ENCODE results near the gene RRAD.

The RRAD gene

GRCh38 chr16:66914541-66914940 is 10.8 kb downstream of the RRAD start:
- no peak for DNase-seq

DNA sequence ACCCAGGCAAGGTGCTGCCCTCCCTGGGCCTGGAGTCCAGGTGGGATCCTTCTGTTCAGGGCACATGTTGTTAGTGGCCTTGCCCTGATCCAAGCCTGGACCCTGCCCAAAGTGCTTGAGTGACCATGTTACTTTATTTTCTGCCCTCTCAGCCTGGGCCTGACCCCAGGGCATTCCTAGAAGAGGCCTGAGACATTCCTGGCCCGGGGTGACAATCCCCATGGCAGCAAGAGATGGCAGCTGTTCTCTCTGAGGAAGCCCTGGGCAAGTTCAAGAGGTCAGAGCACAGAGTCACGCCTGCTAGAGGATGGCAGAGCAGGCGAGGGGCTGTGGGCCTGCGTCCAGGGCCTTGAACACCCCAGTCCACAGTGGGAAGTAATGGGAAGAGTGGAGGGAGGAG is 11.6 kb downstream of the RRAD start:
- no peak for DNase-seq

- no peak for DNase-seq
Observed at GRCh38 chr16:66913081-66913480, 12.3 kb downstream of the RRAD start.

GRCh38 chr16:66911801-66912200 is 13.5 kb downstream of the RRAD start:
- no peak for DNase-seq

DNA sequence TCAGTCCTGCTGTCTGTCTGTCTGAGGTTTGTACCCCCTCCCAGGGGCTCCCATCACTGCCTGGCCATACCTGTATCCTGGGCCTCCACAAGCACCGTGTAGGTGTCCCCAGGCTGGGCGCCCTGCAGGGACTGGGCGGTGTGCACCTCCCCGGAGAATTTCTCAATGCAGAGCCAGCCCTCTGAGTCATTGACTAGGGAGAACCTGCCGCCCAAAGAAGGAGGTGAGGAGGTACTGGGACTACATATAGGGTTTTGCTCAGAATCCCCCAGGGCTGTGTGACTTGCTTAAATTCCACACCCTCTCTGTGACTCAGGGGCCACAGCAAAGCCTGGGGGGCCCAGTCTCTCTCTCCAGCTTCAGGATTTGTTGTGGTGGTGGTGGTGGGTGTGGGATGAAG is 14.2 kb downstream of the RRAD start:
- DNase-seq: no peak

DNA sequence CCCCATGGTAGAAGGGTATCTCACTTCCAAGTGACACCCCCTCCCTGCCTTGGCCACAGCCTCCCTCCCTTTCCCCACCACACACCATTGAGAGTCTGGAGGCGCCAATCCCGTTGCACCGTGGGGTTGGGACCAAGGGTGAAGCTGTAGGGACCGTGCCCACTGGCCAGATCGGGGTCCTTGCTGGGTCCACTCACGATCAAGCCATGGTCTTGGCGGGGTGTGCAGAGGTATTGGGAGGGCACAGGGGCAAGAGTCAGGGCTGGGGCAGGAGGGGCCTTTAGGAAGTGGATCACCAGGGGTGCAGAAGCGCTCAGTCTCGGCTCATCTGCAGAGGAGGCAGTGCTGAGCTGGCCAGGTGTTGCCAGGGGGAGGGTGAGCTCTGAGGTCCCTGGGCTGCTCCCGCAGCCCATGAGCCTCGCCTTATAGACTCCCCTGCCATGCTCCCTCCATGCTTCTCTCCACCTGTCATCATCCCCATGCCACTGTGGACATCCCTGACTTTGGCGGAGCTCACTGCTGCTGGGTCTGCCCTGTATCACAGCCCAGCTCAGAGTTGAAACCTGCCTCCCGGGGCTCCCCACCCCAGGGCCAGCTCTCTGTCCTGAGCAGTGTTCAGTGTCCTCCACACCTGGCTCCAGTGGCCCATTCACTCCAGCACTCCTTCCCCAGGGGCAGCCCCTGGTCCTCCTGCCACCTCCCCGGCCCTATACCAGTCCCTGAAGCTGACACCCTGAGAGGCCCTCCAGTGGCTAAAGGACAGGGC is 15.0 kb downstream of the RRAD start:
- no peak for DNase-seq

- DNase-seq: no peak
Observed at GRCh38 chr16:66908762-66909559, 16.4 kb downstream of the RRAD start.

DNA sequence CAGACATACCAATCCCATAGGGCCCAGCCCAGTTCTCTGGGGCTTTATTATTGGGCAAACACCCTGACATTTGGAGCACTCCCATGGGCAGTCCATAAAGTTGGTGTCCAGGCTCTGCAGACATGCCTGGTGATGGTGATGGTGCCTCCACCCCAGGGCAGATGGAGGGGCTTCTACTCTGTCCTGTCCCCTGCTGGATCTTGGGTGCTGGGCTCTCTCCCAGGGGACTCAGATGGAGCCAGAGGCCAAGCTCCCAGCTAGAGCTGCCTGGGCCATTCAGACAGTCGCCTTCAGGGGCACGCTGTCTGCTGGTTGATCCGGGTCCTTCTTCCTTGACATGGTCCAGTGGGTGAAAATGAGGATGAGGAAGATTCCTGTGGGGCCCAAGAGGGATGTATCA is 17.2 kb downstream of the RRAD start:
- DNase-seq: no peak

DNA sequence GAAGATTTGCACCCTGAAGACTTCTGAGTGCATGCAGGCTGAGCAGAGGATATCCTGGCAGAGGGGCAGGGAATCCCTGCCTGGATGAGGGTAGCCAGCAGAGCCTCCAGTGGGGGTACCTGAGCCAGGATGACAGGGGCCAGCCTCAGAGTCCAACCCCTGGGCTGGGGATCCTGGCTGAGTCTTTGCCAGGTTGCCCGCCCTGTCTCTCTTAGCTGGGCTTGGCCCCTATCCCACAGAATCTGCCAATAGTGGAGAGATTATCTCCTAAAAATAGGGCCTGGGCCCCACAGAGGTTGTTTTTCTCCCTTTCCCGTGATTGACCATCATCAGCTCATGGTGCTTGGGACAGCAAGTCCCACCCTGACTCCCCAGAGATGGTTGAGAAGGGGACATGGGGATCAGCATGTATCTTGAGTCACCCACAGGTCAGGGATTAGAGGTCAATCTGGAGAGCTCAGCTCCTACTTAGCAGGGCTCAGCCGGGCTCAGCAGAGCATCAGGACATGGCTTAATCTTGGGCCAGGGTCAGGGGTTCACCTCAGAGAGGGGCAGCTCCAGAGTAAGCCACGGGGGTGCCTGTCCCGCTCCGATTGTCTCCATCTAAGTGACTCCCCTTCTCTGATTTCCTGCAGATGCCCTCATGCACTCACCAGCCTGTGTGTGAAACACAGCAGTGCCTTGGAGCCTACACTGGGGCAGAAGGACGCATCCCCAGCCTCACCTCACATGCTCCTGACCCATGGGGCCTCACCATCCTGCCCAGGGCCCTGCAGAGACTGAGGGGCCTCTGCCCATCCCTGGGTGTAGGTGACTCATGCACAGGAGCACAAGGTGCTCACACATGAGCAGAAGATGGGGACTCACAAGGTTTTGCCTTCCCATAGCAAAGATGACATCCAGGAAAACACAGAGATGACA is 18.2 kb downstream of the RRAD start:
- DNase-seq: no peak

- DNase-seq: no peak
Observed at GRCh38 chr16:66905633-66906539, 19.4 kb downstream of the RRAD start.

GRCh38 chr16:66904846-66905632 is 20.3 kb downstream of the RRAD start:
- no peak for DNase-seq

- no peak for DNase-seq
Observed at GRCh38 chr16:66904428-66904845, 20.9 kb downstream of the RRAD start.

- no peak for DNase-seq
Observed at GRCh38 chr16:66903544-66904427, 21.5 kb downstream of the RRAD start.

DNA sequence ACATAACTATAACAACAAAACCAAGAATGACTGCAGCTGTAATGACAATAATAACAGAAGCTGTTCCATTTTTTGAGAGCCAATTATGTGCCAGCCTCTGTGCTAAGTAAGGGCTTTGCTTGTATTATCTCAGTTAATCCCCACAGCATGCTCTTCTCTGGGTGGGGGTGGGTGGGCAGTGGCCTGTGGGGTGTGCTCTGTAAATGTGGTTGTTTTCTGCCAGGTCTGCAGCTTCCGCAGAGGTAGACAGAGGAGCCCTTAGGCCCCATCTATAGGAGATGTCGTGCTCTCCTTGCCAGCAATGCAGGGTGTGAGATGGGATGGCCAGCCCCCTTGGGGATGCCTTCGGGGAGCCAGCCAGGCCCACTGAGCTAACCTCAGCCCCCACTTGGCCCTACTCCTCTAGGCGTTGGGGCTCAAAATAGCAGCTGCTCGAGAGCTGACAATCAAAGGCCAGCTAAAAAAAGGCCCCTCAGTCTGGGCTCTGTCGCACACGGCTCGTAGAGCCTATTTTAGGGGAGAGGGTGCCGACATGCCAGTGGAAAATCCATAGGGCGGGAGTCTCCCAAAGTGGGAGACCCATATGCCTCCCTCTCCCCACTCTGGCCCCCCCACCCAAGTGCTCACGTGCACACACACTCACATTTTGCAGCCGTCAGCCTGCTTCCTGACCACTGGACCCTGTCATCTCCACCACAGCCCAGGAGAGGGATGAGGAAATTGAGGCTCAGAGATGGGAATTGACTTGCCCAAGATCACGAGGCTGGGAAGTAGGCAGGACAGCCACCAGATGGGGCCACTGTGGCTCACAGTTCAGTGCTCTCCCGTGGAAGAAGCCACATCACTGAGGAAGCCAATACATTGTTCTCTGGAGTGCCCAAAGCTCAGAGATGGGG is 22.4 kb downstream of the RRAD start:
- no peak for DNase-seq

GRCh38 chr16:66901626-66902025 is 23.7 kb downstream of the RRAD start:
- no peak for DNase-seq

DNA sequence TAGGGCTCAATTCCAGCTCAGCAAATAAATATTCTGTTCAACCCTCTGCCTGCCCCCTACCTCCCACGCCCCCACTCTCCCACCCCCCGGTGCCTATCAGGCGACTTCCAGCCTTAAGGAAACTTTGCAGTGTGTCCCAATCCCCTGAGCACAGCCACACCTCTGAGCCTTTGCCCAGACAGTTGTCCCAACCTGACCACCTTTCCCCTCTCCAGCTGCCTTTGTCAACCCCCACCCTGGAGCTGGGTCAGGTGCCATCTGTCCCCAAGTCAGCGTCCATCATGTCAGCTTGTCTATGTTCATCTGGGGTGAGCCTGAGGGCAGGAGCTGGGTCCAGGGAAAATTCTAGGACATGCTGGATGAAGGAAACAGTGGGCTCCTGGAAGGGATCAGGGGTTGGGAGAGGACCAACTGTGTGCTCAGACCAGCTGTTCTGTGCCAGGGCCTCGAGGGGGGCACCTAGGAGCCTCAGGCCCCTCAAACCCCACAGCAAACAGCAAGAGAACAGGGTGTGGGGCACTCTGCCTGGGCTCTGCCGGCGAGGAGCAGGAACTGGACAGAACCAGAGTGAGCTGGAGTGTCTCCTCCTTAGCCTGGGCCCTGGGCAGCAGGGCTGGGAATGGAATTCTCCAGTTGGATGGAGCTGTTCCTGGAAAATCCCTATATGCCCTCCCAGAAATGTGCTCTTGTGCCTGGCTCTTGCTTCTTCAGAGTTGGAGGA is 24.5 kb downstream of the RRAD start:
- DNase-seq: no peak

GRCh38 chr16:66899945-66900710 is 25.2 kb downstream of the RRAD start:
- DNase-seq: no peak

Measured in activated CD4-positive, CD25-positive, alpha-beta regulatory T cell treated with anti-CD3 and anti-CD28 coated beads, Interleukin-2, amount 50 U/mL, for 72 hours (primary cell).